IPS-15b (cell line): ENCODE measurements around the gene PSMC1.

ENCODE experiments used
- H3K27me3 ChIP-seq: one replicate; pipeline ENCODE4 v1.6.1; 2013; ENCODE audit warnings: low read length; ENCODE audit not compliant: control insufficient read depth, insufficient read depth
- H3K36me3 ChIP-seq: one replicate; pipeline ENCODE4 v1.6.1; 2013; ENCODE audit warnings: low read length; ENCODE audit not compliant: control insufficient read depth, insufficient read depth
- H3K4me1 ChIP-seq: one replicate; pipeline ENCODE4 v1.6.1; 2013; ENCODE audit warnings: mild to moderate bottlenecking, low read length; ENCODE audit not compliant: control insufficient read depth, insufficient read depth
- H3K4me3 ChIP-seq: one replicate; pipeline ENCODE4 v1.5.1; 2013; ENCODE audit warnings: low read depth, low read length
- H3K9ac ChIP-seq: one replicate; pipeline ENCODE4 v1.6.1; 2013; ENCODE audit warnings: low read depth, mild to moderate bottlenecking, low read length
- H3K9me3 ChIP-seq: one replicate; pipeline ENCODE4 v1.6.1; 2013; ENCODE audit warnings: mild to moderate bottlenecking, low read length; ENCODE audit not compliant: control insufficient read depth, insufficient read depth

PSMC1 gene

GRCh38 chr14:90277581-90278198 lies 21.3 kb downstream of the PSMC1 start:
- Histone ChIP-seq H3K9me3 (no peaks in the 10 kb centered on the region), H3K4me3 (no peak overlapping the region), H3K27me3 (no peaks in the 10 kb centered on the region), H3K36me3 (peaks cover 15% of the 10 kb centered on the region), H3K4me1 (no peaks in the 10 kb centered on the region), H3K9ac (no peak overlapping the region)

DNA sequence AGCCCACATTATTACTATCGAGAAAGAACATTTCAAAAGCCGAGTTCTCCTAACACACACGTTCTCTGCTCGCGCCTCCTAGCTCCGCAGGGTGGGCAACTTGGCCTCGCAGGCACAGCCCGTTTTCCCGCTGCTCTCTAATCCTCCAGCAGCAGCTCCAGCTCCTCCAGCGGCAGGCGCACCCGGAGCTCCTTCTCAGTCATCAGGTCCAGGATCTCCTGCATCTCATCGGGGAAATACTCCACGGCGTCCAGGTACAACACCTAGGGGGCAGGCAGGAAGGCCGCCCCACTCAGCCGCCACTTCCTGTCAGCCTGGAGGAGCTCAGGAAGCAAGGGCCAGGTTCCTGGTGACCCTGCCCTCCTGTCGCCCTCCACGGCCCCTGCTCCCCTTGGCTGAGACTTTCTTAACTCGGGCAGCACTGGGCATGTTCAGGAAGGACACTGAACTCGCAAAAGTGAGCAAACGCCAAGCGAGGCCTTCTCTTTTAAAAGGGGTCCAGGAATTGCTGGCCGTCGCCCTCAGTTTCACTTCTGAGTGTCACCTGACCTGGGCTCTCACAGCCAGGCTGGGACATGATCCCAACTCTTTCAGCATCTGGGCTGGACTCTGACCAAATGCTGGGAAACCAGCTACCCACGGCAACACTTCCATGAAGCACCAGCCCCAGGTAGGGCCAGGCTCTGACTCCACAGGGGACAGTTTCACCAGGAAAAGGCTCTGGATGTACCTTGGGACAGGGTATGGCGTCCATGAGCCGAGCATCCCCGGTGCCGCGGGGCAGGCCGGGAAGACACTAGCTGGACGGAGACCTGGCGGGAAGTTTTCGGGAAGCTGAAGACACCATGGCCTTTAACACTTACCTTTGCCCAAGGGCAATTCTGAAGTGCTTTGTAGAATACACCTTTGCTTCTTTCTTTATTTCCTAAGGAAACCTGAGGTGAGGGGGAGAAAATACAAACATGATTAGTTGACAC lies 22.1 kb downstream of the PSMC1 start:
- H3K9ac ChIP-seq = no peak overlapping the region
- H3K4me3 ChIP-seq = no peak overlapping the region
- H3K36me3 ChIP-seq = peaks cover 11% of the 10 kb centered on the region
- no peaks in the 10 kb centered on the region for H3K4me1 ChIP-seq
- H3K9me3 ChIP-seq = no peaks in the 10 kb centered on the region
- H3K27me3 ChIP-seq = no peaks in the 10 kb centered on the region

GRCh38 chr14:90280096-90280495 lies 23.7 kb downstream of the PSMC1 start:
- Histone ChIP-seq H3K27me3 (no peaks in the 10 kb centered on the region), H3K36me3 (peaks cover 11% of the 10 kb centered on the region), H3K4me3 (no peak overlapping the region), H3K9ac (no peak overlapping the region), H3K9me3 (no peaks in the 10 kb centered on the region), H3K4me1 (no peaks in the 10 kb centered on the region)

DNA sequence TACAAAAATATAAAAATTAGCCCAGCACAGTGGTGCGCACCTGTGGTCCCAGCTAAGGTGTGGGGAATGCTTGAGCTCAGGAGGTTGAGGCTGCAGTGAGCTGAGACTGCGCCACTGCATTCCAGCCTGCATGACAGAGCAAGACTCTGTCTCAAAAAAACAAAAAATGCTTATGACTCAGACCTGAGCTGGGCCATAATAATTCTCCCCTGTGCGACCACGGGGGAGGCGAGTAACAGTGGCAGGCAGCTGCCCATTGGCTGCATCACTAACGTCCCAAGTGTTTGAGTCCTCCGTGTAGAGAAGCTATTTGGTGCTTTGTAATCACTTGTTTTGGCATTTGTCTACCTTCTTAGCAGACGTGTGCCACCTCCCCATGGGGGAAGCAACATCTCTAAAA lies 24.9 kb downstream of the PSMC1 start:
- Histone ChIP-seq H3K27me3 (no peaks in the 10 kb centered on the region), H3K9ac (no peak overlapping the region), H3K4me3 (no peak overlapping the region), H3K36me3 (peaks cover 14% of the 10 kb centered on the region), H3K4me1 (no peaks in the 10 kb centered on the region), H3K9me3 (no peaks in the 10 kb centered on the region)

DNA sequence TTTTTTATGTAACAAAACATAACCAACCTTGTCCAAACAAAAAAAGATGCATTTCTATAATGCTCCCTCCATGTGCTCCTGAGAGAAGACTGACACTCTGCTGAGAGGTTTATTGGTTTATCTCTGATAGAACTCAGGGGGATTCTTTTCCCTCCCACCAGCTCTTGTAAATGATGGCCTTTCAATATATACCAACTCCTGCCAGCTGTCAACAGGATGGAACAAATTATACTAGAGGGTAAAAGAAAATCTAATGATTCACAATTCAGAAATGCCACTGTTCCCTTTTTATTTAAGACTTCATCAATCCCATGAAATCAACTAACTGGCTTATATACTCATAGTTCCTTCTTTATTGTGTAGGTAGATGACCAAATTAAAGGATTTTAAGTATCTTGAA lies 25.4 kb downstream of the PSMC1 start:
- H3K4me1 ChIP-seq = no peaks in the 10 kb centered on the region
- H3K36me3 ChIP-seq = peaks cover 14% of the 10 kb centered on the region
- no peaks in the 10 kb centered on the region for H3K27me3 ChIP-seq
- no peak overlapping the region for H3K4me3 ChIP-seq
- H3K9me3 ChIP-seq = no peaks in the 10 kb centered on the region
- H3K9ac ChIP-seq = no peak overlapping the region

DNA sequence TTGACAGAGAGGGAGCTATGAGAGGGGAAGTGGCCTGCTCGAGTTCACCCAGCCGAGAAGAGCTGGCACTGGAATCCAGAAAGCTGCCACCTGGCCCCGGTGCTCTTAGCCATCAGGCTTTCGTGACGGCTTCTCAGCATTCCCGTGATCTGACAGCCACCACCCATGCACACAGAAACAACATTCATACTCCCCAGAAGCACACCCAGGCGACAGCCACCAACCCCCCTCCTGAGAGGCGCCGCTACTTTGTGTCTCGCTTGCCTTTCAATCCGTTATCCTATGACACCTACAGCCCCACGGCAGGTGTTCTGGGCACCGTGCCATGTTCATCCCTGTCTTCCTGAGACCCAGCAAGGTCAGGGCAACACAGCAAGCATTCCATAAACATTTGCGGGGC lies 31.4 kb downstream of the PSMC1 start:
- peaks cover 23% of the 10 kb centered on the region for H3K36me3 ChIP-seq

DNA sequence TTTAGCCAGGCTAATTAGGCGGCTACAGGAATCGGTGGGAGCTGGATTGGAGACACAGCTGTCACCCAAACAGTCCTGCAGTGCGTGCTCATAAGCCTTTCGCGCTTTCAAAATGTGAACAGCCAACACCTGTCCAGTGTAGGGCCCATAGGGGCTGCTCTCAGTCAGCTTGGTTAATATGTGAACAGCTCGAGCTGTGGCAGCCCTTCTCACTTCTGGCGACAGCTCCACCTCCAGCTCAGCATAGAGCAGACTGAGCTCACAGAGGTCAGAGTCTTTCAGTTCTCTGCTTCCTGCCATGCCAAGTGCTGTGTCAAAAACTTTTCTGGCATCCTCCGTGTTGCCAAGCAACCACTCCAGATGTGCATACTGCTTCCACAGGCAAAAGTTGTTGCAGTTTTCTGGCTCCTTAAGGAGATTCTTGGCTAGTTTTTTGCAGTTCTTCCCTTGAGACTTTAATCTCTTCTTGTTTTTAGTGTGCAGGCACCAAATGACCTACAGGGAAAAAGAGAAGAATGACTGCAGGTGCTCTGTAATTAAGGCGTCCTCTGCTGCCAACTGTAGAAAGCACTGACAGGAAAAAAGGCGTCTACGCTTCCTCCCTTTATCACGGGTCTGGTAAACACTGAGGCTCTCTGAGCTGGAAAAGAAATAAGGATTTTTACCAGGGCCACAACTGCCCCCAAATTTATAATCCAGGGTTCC lies 32.5 kb downstream of the PSMC1 start:
- Histone ChIP-seq H3K4me3 (no peak overlapping the region), H3K9me3 (no peaks in the 10 kb centered on the region), H3K9ac (no peak overlapping the region), H3K36me3 (peaks cover 25% of the 10 kb centered on the region), H3K27me3 (no peaks in the 10 kb centered on the region), H3K4me1 (peaks cover 3% of the 10 kb centered on the region)

More for the DNA sequence above, 31.4 kb downstream of the PSMC1 start:
- Histone ChIP-seq H3K9me3 (no peaks in the 10 kb centered on the region), H3K4me3 (no peak overlapping the region), H3K4me1 (peaks cover 3% of the 10 kb centered on the region), H3K27me3 (no peaks in the 10 kb centered on the region), H3K9ac (no peak overlapping the region)

DNA sequence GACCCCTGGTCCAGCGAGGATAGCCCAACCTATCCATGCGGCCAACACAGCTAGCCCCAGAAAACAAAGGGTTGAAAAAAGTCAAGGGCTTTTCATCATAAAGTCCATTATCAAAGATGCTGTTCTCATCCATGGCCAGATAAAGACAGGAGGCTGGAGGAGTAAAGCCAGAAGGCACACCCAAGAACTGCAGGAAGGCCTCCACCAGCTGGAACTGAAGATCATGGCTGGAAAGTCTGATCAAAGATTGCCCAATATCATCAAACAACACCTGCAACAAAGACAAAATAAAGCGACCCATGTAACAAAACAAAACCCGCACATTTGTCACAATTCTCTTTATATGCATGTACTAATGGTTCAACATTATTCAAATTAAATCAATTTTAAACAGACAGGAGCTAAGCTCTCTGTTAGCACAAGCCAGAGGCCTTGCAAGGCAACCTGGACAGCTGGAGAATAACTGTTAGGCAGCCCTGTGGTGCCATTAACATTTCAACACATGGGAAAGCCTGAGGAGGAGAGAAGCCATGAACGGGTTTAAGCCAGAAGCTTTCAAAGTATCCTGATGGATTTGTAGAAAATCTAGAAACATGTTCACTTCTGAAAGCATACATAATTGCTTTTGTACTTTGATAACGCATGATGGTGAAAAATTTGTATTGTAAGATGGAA lies 34.1 kb downstream of the PSMC1 start:
- peaks cover 25% of the 10 kb centered on the region for H3K36me3 ChIP-seq
- H3K4me3 ChIP-seq = no peak overlapping the region
- H3K9me3 ChIP-seq = no peaks in the 10 kb centered on the region
- H3K4me1 ChIP-seq = peaks cover 3% of the 10 kb centered on the region
- H3K27me3 ChIP-seq = no peaks in the 10 kb centered on the region
- H3K9ac ChIP-seq = no peak overlapping the region

GRCh38 chr14:90291699-90292098 lies 35.3 kb downstream of the PSMC1 start:
- Histone ChIP-seq H3K27me3 (no peaks in the 10 kb centered on the region), H3K9ac (no peak overlapping the region), H3K4me1 (peaks cover 3% of the 10 kb centered on the region), H3K4me3 (no peak overlapping the region), H3K36me3 (peaks cover 22% of the 10 kb centered on the region), H3K9me3 (no peaks in the 10 kb centered on the region)

- H3K27me3 ChIP-seq = no peaks in the 10 kb centered on the region
- H3K4me1 ChIP-seq = peaks cover 3% of the 10 kb centered on the region
- no peak overlapping the region for H3K4me3 ChIP-seq
- H3K9ac ChIP-seq = no peak overlapping the region
- H3K36me3 ChIP-seq = peaks cover 7% of the 10 kb centered on the region
- no peaks in the 10 kb centered on the region for H3K9me3 ChIP-seq
Observed at GRCh38 chr14:90293766-90294730, 37.7 kb downstream of the PSMC1 start.
